ENCODE results near the gene MLLT10. TPM values are rescaled to one million over a fixed set of nuclear protein-coding genes. Genes with fewer than 3 reads are reported as not detected.

Gene MLLT10
- total RNA-seq, 1 experiment from 2014 or later: 23.3 TPM

- DNase-seq (ENCODE audit: low read depth): no peak
These were observed 235.0 kb downstream of the MLLT10 start for GRCh38 chr10:21769041-21769440.

- DNase-seq (ENCODE audit: low read depth): no peak
These were observed 237.2 kb downstream of the MLLT10 start for GRCh38 chr10:21771219-21771618.

GRCh38 chr10:21776883-21777282 lies 242.9 kb downstream of the MLLT10 start:
- no peak for DNase-seq (ENCODE audit: low read depth)

- peak; percentile 25 for DNase-seq (ENCODE audit: low read depth)
These were observed 257.2 kb downstream of the MLLT10 start for GRCh38 chr10:21791276-21791675.

Other genes starting within 250 kb of the MLLT10 start
- gene SKIDA1, start 8.6 kb upstream of the MLLT10 start, total RNA-seq (2014; rRNA removed): 0.13 and 0.63 TPM in 2 replicates

All from LHCN-M2 (cell line).